ENCODE data around the gene AKAP1. TPM values are rescaled to one million over a fixed set of nuclear protein-coding genes. Genes with fewer than 3 reads are reported as not detected.
A peak's percentile ranks its signal among the peaks of the same experiment; 100 is the strongest.
"Not testable (repeated sequence)": the region's sequence is repeated elsewhere in the genome, so short reads cannot be mapped to it uniquely, and the experiment has no call there.

Gene AKAP1
- total RNA-seq, 1 experiment from 2014 or later = 54.5 TPM

DNA sequence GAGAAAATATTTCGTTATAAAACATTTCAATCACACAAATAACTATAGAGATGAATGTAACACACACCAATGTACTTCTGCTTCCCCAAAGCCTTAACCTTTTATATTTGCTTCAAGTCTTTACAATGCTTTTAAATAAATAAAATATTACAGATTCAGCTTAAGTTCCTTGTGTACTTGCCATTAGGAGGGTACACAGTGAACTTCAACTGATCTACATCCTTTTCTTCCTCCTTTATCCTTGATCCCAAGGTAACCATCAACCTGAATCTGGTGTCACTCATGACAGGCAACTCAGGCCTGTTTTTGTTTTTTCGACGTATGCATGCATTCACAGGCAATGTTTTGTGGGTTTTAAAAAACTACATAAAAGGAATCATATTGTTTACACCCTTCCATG lies 9.3 kb upstream of the AKAP1 start:
- no peak for DNase-seq (ENCODE audit: low read depth)

DNA sequence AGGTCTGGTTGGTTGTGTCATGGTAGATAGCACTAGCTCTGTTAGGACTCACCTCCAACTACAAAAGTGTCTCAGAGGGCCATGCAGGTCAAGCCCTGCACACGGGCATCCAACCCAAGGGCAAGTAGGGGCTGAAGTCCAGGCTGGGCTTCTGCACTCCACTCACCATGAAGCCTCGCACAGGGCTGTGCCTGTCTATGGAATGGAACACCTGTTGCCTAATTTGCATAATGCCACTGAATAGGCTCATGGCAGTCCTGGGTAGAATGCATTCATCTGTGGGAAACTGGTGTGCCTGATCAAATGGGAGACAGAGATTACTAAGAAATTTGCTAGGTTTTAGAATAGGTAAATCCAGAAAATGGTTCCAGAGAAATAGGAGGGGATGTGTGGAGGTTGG lies 8.0 kb upstream of the AKAP1 start:
- no peak for DNase-seq (ENCODE audit: low read depth)

DNA sequence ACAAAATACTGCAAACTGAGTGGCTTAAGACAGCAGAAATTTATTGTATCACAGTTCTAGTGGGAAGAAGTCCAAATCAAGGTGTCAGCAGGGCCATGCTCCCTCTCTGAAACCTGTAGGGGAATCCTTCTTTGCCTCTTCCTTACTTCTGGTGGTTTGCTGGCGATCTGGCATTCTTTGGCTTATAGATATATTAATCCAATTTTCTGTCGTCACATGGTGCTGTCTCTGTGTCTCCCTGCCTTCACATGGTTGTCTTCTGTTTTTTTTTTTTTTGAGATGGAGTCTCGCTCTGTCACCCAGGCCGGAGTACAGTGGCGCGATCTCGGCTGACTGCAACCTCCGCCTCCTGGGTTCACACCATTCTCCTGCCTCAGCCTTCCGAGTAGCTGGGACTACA lies 6.8 kb upstream of the AKAP1 start:
- no peak for DNase-seq (ENCODE audit: low read depth)

DNA sequence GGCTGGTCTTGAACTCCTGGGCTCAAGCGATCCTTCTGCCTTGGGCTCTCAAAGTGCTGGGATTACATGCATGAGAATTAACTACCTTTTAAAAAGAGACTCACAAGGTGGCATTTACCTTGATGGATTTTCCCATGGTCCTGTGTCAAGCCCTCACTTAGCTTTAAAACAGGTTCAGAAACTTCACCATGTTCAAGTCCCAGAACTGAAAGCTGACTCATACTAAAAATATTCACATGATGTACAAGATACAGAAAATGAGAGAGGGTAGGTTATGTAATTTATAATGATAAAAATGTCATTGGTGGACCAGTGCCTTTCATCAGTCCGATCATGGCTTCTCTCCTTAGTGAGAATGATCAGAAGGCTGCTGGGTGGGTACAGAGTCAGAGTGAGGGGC lies 4.3 kb upstream of the AKAP1 start:
- DNase-seq (ENCODE audit: low read depth) = peak; percentile 23

DNA sequence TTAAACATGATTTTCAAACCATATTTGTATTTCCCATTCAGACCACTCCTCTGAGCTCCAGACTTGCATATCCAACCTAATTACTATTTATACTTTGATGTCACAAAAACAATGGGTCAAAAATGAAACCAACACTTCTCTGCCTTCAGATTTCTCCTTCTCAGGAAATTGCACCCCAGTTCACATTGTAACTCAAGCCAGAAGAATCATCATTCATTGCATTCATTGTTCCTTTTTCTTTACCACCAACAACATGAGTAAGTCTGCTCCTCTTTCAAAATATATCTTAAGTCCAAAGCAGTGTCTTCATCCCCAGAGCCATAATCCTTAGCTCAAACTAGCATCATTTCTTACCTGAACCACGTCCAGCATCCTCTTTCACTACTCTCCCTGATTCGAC lies 2.6 kb upstream of the AKAP1 start:
- no peak for DNase-seq (ENCODE audit: low read depth)

DNA sequence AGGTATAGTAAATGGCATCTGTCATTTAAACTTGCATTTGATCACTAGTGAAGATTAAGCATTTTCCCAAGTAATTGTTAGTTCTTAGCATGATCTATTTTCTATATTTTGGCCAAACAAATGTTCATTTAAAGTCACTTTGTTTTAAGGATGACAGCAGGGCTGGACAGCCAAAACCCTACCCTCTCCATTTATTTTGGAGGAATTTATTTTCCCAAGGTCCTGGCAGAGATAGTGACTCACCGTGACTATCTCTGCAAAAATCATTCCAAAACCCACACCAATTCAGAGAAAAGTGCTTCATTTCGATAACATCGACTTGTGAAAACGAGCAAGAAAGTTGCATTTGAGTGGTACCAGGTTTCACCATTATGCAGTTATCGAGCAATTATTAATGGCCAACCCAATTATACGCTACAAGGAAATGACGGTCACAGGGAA lies 665 bp upstream of the AKAP1 start:
- no peak for DNase-seq (ENCODE audit: low read depth)

DNA sequence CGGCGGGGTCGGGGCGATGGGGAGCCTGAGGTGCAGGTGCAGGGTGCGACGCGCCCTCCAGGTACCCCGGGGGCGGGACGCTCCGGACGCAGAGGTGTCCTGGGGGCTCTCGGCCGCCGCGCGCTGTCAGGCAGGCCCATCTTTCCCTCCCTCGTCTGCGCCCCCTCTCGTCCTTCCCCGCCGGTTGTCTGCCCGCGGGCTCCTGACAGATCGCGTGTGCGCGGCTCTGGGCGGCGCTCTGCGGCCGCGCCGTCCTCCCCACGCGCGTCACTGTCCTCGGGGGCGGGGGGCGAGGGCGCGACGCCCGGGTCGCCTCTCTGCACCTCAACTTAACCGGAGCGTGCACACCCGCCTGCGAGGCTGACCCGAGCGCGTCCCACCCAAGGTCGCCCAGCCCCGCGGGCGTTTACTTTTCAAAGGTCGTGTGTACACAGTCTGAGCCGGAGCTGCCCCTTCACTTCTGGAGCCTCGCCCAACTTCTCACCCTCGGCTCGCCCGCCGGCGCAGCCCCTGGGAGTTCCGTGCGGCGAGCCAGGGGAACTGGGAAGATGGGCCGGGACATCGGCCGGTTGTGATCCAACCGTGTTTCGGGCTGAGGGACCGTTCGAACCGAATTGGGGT lies 512 bp downstream of the AKAP1 start:
- DNase-seq (ENCODE audit: low read depth) = peak; percentile 38

DNA sequence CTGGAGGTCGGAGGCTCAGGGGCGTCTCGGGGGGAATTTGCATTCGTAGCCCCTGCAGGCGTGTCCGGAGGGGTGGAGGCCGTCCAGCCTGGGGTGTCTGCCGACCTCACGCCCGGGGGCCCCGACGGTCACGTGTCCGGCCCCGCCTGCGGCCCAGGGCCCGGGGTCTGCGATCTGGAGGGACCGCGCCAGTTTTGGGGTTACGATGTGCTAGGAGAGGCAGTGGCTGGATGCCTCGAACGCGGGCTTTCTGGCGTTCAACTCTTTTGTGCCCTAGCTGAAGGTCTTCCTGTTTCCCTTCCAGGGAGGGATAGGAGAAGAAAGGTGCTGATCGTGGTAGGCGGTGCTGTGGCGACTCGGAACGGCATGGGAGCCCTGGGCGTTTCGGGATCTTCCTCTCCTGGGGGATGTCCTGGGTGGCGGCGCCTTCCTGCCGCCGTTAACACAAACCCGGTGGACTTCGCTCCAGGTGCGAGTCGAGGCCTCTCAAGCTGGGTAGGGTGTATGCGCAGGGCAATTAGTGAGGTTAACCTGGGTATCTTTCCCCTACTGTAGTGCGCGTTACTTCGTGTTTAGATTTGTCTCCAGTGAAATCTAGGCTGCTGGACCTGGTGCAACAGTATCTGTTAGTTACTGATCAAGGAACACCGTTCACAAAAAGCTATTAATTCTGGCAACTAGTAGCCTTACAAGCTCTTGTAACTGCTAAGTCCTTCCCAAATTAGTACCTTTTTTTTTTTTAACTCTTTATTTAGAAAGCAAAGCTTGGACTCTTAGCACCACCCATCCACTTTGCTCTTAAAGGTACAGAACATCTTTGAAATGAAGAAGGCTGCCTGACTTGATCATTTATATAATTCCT lies 1.3 kb downstream of the AKAP1 start:
- no peak for DNase-seq (ENCODE audit: low read depth)

DNA sequence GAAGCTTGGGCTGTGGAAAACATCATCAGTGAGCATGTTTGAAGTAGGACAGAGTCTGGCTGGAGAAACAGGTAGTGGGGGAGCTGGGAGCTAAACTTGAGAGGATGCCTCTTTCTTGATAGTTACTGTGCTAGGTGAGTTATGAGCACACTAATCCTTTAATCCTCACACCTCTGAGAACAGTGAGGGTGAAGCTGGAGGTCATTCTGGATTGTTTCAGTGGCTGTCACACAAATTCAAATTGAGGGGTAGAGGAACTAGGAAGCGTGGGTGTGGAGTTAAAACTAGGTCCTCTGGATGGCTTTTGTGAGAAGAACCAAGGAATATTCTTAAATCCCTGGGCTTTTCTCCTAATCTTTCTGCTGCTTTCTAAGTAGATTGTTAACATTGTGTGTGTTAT lies 3.3 kb downstream of the AKAP1 start:
- no peak for DNase-seq (ENCODE audit: low read depth)

DNA sequence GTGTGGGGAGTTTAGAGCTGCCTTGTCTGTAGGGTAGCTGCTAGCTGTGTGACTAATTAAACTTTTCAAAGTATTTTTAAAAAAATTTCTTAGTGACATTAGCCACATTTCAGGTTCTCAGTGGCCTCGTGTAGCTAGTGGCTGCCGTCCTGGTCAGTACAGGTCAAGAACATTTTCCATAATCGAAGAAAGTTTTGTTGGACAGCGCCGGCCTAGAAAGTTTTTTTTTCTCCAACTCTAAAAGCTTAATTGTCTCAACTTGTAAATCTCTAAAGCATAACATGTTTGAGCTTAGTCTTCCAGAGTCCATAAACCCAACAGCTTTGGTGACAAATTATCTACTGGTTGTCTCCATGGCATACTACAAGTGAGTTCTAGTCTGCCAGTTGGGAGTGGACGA lies 4.3 kb downstream of the AKAP1 start:
- no peak for DNase-seq (ENCODE audit: low read depth)

DNA sequence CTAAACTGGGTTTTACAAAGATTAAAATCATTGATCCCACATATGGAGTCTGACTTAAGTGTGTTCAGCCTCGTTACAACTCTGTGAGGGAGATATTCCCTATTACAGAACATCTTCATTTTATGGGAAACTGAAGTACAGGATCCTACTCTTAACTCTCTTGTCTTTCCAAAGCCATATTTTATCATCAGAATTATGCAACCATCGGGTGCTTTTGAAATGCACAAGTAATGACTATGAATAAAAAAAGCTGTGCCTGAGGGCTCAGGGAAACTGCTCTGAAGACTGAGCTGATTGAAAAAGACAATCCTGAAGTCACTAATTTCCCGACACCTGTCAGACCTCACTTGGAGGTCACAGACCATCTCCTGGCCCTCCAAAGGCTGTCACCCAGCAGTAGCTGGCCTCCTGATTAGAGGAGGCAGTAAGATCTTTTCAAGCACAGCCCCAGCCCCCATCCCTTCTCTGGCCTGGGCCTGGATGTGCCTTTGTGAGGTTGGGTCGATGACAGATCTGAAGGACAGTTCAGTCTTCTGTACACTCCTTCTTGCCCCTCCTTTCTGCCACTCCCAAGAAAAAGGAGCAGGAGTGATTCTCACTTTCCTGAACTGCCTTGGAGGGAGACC lies 5.6 kb downstream of the AKAP1 start:
- no peak for DNase-seq (ENCODE audit: low read depth)

DNA sequence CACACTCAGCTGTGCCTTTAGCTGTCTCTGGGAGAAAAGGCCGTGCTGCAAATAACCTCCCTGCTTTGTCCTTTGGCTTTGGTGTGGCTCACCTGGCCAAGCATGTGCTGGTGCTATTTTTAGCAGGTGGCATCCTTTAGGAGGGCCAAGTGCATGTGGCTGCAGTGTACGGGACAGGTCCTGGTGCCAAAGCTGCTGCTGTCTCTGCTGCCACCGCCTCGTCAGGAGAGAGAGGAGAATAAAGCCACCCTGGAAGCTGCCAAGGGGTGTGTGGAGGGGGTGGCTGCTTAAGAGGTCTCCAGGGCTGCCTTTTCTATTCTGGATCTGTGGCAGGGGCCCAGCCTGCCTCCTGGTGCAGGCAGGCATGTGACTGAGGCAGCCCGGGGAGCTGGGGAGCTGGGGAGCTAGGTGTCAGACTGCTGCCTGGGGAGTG lies 6.2 kb downstream of the AKAP1 start:
- DNase-seq (ENCODE audit: low read depth) = no peak

DNA sequence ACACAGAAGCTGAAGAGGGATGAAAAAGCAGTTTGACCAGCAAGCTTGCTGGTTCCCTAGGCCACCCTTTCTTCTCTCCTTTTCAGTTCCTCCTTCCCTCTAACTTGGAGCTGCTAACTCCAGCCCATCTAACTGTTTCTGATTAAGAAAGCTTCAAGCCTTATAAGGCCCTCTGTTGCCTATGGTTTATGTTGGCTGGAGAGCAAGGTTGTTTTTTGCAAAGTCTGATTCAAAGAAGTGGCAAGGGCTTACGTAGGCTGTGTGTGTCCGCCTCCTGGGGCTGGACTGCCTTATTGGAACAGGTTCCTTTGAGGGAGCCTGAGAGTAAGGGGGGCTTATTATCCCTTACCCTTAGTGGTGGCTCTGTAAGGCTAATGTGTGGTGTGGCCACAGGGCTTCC lies 7.1 kb downstream of the AKAP1 start:
- no peak for DNase-seq (ENCODE audit: low read depth)

DNA sequence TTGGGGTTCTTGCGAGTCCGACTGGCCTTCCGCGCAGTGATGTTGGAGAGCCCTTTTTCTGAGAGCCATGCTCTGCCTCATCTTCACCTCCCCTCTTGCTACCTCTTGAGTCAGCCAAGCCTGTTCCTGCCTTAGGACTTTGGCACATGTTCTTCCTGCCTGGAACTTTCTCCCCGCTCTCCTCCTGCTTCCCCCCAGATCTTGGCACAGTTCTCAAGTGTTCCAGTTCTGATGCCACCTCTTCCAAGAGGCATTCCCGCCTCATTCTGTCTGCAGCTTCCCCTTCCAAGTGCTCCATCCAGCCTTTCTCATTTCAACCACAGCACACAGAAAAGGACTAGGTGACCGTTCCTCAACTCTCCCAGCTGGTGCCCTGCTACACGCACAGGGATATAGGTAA lies 7.7 kb downstream of the AKAP1 start:
- DNase-seq (ENCODE audit: low read depth) = no peak

DNA sequence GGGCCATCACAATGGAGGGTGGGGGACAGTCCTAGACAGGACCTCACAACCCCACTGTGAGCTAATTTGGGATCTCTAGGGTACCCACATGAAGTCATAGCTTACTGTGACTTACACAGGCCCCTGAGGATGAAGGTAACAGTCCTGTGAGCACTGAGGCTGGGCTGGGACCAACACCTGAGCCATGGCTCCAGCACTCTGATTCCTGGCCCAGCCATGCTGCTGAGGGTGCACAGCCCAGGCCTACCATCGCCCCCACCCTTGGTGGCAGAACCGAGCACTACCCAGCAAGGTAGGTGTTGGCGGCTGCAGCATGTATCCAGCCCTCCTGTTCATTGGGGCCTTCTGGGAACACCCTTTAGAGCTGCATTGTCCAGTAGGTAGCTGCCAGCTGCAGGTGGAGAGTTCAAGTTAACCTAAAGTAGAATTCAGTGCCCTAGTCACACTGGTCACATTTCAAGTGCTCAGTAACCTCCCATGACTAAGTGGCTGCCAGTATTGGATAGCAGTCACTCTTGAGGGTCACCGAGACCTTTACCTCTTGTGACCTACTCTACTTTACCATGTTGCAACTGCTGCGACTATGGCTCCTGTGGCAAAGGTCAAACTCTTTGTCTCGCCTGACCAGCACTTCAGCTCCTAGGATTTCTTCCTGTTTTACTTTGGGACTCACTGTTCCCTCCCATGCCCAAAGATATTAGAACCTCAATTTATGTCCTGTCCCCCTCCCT lies 11.6 kb downstream of the AKAP1 start:
- no peak for DNase-seq (ENCODE audit: low read depth)

DNA sequence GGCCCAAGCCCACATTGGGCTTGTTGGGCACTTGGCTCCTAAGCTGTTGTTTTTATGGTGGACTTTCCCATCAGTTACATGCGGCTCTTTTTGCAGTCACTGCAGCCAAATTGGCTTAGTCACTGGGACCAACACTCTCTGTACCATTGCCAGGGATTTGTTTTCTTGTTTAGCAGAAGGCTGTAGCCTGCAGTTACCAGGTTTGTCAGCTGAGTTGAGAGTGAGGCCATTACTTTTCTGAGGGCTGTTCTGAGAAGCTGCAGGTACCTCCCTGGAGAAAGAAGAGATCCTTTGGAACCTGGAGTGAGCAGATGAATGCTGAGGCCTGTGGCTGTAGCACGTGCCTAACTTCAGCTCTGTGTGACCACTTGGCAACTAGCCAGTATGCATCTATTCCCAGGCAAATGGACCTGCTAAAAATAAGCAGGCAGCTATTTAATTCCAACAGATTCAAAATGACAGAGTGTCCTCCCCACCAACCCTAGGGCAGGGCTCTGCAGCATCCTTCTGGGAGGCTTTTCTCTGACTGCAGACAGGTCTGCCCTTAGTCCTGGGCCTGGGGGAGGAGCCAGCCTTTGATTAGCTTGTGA lies 12.9 kb downstream of the AKAP1 start:
- peak; percentile 37 for DNase-seq (ENCODE audit: low read depth)

DNA sequence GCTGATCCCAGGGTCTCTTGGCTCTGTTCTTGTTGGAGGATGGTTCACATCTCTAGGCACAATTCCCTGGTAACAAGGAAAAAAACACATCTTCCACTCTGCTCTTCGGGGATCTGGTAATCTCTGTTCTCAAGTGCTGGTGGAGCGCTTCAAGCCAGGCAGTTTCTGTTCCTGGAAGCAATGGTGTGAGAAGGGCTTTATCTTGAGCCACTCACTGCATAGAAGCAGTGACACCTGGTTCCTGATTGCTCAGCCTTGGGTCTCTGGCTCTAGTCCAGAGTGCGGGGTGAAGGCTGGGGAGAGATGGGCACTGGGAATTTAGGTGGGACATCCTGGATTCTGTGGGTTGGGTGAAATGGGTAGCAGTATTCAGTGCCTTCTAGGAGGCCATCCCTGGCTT lies 14.1 kb downstream of the AKAP1 start:
- DNase-seq (ENCODE audit: low read depth) = no peak

DNA sequence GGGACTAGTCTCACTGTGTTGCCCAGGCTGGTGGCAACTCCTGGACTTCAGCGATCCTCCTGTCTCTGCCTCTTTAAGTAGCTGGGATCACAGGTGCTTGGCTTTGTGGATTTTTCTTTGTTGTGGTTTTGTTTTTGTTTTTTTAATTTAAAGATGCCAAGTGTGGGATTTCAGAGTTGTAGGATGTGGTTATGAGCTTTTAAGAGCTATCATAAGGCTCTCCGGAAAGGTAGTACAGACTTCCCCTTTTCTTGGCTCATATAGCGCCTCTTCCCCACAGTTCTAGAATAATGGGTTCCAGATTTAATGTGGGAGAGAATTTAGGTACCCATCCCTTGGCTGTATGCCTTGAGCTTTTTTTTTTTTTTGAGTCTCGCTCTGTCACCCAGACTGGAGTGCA lies 17.1 kb downstream of the AKAP1 start:
- DNase-seq (ENCODE audit: low read depth) = no peak

DNA sequence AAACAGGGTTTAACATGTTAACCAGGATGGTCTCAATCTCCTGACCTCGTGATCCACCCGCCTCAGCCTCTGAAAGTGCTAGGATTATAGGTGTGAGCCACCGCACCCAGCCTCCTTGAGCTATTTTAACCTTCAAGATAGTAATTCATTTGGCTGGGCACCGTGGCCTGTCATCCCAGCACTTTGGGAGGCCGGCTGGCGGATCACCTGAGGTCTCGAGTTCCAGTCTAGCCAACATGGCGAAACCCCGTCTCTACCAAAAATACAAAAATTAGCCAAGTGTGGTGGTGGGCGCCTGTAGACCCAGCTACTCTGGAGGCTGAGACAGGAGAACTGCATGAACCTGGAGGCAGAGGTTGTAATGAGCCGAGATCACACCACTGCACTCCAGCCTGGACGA lies 17.6 kb downstream of the AKAP1 start:
- DNase-seq (ENCODE audit: low read depth) = not testable (repeated sequence)

DNA sequence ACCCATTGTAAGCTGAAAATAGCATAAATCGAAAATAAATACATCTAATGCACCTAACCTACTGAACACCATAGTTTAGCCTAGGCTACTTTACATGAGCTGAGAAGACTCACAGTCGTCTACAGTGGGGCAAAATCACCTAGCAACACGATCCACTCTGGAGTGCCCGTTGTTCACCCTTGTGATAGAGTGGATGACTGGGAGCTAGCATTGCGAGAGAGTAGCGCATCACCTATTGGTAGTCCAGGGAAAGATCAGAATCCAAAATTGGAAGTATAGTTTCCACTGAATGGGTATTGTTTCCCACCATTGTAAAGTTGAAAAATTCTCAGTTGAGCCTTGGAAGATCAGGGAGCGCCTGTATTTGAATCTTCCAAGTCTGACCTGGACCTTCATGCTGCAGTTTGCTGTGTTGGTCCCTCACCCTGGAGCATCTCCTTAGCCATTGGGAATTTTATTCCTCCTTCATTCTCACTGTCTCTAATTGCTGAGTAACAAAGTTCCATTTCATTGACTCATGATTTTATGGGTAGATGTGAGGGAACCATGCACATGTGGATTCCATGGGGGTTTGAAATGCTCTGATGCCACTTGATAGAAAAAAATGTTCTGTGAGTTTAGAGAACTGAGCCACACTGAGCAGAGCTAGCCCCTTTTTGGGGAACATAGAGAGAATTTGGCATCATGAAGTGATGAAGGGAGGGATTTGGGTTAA lies 19.6 kb downstream of the AKAP1 start:
- peak; percentile 61 for DNase-seq (ENCODE audit: low read depth)

DNA sequence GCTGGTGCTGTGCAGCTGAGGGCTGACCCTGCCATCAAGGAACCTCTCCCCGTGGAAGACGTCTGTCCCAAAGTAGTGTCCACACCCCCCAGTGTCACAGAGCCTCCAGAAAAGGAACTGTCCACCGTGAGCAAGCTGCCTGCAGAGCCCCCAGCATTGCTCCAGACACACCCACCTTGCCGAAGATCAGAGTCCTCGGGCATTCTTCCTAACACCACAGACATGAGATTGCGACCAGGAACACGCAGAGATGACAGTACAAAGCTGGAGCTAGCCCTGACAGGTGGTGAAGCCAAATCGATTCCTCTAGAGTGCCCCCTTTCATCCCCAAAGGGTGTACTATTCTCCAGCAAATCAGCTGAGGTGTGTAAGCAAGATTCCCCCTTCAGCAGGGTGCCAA lies 20.5 kb downstream of the AKAP1 start:
- DNase-seq (ENCODE audit: low read depth) = no peak

Data from HT1080 (cell line).